ENCODE measurements around the gene ODC1. TPM values are rescaled to one million over a fixed set of nuclear protein-coding genes. Genes with fewer than 3 reads are reported as not detected.
"Not testable (repeated sequence)": the region's sequence is repeated elsewhere in the genome, so short reads cannot be mapped to it uniquely, and the experiment has no call there.

ODC1 gene
- total RNA-seq, 4 donors from 2014 or later: 39.5 to 140 (median 57.6) TPM

DNA sequence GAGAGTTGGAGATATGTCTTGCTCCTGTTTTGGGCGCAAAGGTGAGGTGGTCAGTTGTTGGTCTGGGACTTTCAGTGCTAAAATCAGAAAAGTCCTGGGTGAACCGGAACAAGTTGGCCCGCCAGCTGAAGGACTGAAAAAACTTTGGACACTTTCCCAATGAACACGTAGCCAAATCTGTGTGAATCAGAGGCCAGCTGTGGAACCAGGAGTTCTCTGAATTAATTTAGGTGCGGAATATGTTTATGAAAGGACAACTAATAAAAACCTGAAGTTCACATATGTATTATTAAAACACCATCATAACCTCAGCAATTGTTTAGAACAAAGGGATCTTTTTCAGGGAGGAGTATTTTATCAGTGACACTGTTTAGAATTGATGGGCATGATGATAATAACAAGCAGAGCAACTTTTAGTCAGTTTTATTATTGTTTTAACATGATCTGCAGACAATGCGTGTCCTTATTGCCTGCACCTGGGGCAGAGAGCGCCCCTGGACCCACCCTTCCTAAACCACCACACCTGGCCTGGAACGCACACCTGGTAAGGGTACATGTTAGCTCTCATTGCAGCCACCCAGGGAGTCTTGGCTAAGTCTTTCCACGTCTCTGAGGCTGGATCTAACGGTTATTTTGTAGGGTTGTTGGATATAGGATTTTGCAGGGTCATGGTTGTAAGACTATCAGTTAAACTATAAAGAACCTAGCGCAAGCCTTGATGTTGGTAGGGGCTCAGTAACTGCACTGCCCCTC, 9.9 kb upstream of the ODC1 start:
- intact Hi-C loops (cut with DNase I; ENCODE audit: low total_unique reads): no loop called here
- no peaks in the 10 kb centered on the region for H3K27me3 ChIP-seq
- H3K4me3 ChIP-seq: no peak overlapping the region
- H3K4me1 ChIP-seq: no peaks in the 10 kb centered on the region
- no peaks in the 10 kb centered on the region for H3K9me3 ChIP-seq
- no peaks in the 10 kb centered on the region for H3K36me3 ChIP-seq
- TF ChIP-seq POLR2A (IDR thresholded peaks at IDR 0.05) (no peak), CTCF (IDR thresholded peaks at IDR 0.05) (no peak)
- DNase-seq: no peak
- H3K27ac ChIP-seq: no peak overlapping the region

DNA sequence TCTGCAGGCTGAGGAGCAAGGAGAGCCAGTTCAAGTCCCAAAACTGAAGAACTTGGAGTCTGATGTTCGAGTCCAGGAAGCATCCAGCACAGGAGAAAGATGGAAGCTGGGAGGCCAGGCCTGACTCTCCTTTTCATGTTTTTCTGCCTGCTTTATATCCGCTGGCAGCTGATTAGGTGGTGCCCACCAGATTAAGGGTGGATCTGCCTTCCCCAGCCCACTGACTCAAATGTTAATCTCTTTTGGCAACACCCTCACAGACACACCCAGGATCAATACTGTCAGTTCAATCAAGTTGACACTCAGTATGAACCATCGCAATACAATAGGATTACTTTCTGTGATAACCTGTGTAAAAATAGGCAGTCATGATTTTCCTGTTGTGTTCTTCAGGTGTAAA, 9.1 kb upstream of the ODC1 start:
- not testable (repeated sequence) for H3K27ac ChIP-seq

DNA sequence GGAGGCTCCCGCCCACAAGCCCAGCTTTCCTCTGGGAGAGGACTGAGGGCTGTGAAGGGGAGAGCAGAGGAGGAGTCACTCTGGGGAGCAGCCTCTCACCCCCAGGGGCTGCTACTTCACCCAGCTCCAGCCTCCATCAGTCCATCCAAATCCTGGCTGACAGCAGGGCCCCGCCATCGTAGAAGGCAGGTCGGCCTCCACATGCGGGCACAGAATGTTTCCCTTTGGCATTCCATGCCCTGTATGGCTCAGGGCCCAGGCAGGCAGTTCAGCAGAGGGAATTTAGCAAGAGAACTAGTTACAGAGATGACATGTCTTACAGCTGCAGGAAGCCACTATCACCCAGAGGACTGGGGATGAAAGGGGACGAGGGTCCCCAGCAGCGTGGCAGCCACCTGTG, 6.4 kb upstream of the ODC1 start:
- DNase-seq: no peak
- Histone ChIP-seq H3K4me3 (no peak overlapping the region), H3K4me1 (peaks cover 0 to 2% of the 10 kb centered on the region in 2 donors), H3K27me3 (no peaks in the 10 kb centered on the region), H3K36me3 (no peaks in the 10 kb centered on the region), H3K27ac (no peak overlapping the region), H3K9me3 (no peaks in the 10 kb centered on the region)
- no peak for TF ChIP-seq CTCF (IDR thresholded peaks at IDR 0.05)
- TF ChIP-seq POLR2A (IDR thresholded peaks at IDR 0.05): no peak
- intact Hi-C loops (cut with DNase I; ENCODE audit: low total_unique reads): no loop called here

More for the DNA sequence above, 9.1 kb upstream of the ODC1 start:
- intact Hi-C loops (cut with DNase I; ENCODE audit: low total_unique reads); H3K9me3 ChIP-seq; DNase-seq; H3K27me3 ChIP-seq; H3K36me3 ChIP-seq; H3K4me1 ChIP-seq; H3K4me3 ChIP-seq: not testable (repeated sequence)

GRCh38 chr2:10453905-10454298, 5.8 kb upstream of the ODC1 start:
- no peak for TF ChIP-seq CTCF (IDR thresholded peaks at IDR 0.05)
- TF ChIP-seq POLR2A (IDR thresholded peaks at IDR 0.05): no peak
- H3K4me3 ChIP-seq: no peak overlapping the region
- H3K27me3 ChIP-seq: no peaks in the 10 kb centered on the region
- intact Hi-C loops (cut with DNase I; ENCODE audit: low total_unique reads): no loop called here
- H3K9me3 ChIP-seq: no peaks in the 10 kb centered on the region
- H3K4me1 ChIP-seq: peaks cover 0 to 8% of the 10 kb centered on the region in 2 donors
- H3K36me3 ChIP-seq: no peaks in the 10 kb centered on the region
- DNase-seq: no peak
- no peak overlapping the region for H3K27ac ChIP-seq

- intact Hi-C loops (cut with DNase I; ENCODE audit: low total_unique reads): no loop called here
- Histone ChIP-seq H3K9me3 (no peaks in the 10 kb centered on the region), H3K27me3 (no peaks in the 10 kb centered on the region), H3K36me3 (no peaks in the 10 kb centered on the region), H3K4me1 (peaks cover 0 to 8% of the 10 kb centered on the region in 2 donors), H3K4me3 (no peak overlapping the region), H3K27ac (no peak overlapping the region)
- DNase-seq: no peak
- TF ChIP-seq CTCF (IDR thresholded peaks at IDR 0.05) (no peak), POLR2A (IDR thresholded peaks at IDR 0.05) (no peak)
Measured at GRCh38 chr2:10452956-10453904, 5.1 kb upstream of the ODC1 start.

All from uterus (tissue), 4 donors.